AG09309 (cell line): ENCODE data around the gene APOO.

Experiments
- DNase-seq: peaks from one replicate; pipeline ENCODE4 v3.0.0-alpha.2; 2010; ENCODE audit warnings: low read depth
- H3K4me3 ChIP-seq: 2 replicates; pipeline ENCODE4 v1.5.1; 2011; ENCODE audit warnings: mild to moderate bottlenecking, low read depth, low read length, moderate library complexity; ENCODE audit not compliant: control insufficient read depth
- TF ChIP-seq, protein P1 (sequence below): IDR thresholded peaks from 2 replicates; pipeline ENCODE4 v1.5.1; 2011; ENCODE audit warnings: mild to moderate bottlenecking, low read depth, low read length, inconsistent platforms; ENCODE audit not compliant: insufficient read depth, control insufficient read depth; ENCODE audit errors: missing control alignments

APOO gene

DNA sequence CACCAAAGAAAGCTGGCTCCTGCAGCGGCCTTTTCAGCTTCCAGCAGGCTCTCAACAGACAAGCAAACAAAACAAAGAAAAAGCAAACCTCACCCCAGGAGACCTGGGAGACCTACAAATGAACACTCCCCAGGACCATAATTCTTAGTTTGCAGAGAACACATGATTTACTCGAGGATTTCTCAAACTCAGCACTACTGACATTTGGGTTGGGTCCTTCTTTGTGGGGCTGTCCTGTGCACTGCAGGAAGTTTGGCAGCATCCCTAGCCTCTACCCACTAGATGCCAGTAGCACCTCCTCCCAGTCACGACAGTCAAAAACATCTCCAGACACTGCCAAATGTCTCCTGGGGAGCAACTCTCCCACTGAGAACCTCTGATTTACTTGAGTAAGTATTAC is 21.9 kb downstream of the APOO start:
- H3K4me3 ChIP-seq, result no peak overlapping the region
- TF ChIP-seq, protein P1, sequence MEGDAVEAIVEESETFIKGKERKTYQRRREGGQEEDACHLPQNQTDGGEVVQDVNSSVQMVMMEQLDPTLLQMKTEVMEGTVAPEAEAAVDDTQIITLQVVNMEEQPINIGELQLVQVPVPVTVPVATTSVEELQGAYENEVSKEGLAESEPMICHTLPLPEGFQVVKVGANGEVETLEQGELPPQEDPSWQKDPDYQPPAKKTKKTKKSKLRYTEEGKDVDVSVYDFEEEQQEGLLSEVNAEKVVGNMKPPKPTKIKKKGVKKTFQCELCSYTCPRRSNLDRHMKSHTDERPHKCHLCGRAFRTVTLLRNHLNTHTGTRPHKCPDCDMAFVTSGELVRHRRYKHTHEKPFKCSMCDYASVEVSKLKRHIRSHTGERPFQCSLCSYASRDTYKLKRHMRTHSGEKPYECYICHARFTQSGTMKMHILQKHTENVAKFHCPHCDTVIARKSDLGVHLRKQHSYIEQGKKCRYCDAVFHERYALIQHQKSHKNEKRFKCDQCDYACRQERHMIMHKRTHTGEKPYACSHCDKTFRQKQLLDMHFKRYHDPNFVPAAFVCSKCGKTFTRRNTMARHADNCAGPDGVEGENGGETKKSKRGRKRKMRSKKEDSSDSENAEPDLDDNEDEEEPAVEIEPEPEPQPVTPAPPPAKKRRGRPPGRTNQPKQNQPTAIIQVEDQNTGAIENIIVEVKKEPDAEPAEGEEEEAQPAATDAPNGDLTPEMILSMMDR, result no peak
- no peak for DNase-seq

DNA sequence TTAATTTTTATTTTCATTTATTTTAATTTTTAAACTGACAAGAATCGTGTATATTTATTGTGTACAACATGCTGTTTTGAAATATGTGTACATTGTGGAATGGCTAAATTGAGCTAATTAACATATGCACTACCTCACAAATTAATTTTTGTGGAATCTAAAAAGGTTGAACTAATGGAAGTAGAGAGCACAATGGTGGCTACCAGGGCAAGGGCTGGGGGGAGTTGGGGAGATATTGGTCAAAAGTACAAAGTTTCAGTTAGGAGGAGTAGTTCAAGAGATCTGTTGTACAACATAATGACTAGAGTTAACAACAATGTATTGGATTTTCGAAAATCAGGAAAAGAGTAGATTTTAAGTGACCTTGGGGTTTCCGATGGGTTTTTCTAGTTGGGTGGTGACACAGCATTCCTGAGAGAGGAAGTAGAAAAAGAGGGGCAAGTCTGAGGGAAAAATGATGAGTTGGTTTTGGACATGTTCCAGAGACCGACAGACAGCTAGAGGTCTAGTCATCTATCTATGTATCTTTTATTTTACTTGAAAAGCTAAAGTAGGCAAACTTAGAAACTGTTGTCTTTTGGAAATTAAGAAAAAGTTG is 23.2 kb downstream of the APOO start:
- DNase-seq, result no peak
- TF ChIP-seq, protein P1, result no peak
- no peak overlapping the region for H3K4me3 ChIP-seq

DNA sequence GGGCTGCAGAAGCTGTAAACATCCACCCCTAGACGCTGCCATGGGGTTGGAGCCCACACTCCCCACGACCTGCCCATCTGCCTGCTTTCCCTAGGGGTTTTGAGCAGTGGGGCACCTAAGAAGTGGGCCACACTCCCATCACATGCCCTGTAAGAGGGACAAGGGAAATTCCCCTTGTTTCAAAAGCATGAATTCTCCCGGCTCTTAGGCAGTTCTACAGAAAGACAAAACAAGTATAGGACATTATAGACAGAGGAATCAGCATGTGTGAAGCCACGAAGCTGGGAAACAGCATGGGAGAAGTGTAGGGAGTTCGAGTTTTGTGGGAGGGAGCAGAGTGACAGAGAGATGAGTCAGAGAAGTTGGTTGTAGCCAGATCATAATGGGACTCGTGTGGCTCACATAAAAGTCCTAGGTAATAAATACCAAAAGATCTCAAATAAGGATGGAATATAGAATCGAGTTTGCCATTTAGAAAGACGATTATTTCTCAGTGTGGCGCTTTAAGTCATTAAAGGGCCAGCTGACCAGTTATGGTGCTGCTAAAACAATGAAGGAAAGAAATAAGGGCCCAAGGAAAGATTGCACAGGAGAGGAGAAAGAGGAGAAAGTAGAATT is 23.9 kb downstream of the APOO start:
- TF ChIP-seq, protein P1, result no peak
- no peak overlapping the region for H3K4me3 ChIP-seq
- DNase-seq, result no peak

DNA sequence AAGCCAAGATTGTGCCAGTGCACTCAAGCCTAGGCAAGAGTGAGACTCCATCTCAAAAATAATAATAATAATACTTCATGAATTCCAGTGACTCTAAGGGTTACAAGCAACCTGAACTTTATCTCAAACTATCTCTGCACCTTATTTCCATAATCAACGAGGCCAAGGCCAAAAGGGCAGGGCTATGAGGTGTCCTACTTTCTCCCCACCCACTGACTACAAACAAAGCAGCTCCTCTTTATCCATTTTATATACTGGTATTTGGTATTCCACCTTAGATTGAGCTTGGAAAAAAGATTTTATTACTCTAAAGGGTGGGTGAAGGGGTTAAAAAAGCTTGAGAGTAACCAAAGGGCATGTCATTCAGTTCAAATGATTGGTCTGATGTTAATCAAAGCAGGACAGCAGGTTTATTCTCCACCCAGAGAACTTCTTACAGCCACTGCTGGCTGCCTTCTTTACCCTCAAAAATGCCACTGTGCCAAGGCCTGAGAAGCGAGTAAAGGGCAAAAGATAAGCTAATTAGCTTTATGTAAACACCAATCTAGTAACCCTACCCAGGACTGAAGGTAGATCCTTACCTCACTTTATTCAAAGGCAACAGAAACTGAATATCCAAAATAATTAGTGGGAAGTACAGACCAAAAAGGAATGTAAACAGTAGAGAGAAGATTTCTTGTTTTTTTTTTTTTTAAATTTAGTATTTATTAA is 28.2 kb downstream of the APOO start:
- no peak for DNase-seq
- TF ChIP-seq, protein P1, result no peak
- H3K4me3 ChIP-seq, result no peak overlapping the region

DNA sequence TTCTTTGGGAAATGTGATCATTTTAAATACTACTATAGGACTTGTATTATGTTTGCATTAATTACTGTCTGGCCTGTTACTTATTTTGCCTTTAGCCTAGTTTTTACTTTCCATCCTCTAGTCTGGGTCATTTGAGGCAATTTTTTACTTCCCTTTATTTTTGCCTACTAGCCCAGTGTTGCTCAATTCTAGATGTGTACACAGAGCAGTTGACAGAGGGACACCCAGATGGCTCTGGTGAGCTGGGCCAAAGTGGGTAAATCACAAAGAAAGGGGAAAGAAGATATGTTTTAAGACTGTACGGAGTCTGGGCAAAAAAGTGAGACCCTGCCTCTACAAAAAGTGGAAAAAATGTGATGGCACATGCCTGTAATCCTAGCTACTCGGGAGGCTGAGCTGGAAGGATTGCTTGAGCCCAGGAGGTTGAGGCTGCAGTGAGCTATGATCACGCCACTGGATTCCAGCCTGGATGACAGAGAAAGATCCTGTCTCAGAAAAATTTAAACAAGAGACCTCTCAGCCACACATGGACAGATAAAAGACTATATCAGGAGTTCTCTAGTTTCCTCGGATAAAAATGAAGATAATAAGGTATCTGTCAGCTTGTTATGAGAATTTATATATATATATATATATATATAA is 35.7 kb downstream of the APOO start:
- no peak overlapping the region for H3K4me3 ChIP-seq
- TF ChIP-seq, protein P1, result no peak
- DNase-seq, result no peak

DNA sequence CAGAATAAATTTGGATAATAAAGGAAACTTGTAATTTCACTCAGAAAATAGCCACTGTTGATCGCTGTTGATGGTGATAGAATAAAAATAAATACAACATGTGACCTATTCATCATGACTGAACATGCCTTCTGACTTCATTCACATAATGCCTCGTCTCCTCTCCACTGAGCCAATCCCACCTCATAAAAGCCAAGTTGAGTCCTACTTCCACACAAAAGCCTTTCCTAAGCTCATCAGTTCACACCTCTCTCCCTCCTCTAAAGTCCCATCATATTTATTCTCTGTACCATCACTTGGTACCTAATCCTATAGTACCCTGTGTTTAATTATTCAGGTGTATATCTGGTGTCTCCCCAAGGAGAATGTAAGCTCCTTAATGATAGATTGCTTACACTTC is 37.7 kb downstream of the APOO start:
- TF ChIP-seq, protein P1, result no peak
- no peak overlapping the region for H3K4me3 ChIP-seq
- DNase-seq, result no peak
